Fibroblast of skin of scalp (primary cell): ENCODE data around the gene MYO1C.

ENCODE experiments used
- DNase-seq: peaks from one replicate; pipeline ENCODE4 v3.0.0-alpha.2; 2013

The MYO1C gene

DNA sequence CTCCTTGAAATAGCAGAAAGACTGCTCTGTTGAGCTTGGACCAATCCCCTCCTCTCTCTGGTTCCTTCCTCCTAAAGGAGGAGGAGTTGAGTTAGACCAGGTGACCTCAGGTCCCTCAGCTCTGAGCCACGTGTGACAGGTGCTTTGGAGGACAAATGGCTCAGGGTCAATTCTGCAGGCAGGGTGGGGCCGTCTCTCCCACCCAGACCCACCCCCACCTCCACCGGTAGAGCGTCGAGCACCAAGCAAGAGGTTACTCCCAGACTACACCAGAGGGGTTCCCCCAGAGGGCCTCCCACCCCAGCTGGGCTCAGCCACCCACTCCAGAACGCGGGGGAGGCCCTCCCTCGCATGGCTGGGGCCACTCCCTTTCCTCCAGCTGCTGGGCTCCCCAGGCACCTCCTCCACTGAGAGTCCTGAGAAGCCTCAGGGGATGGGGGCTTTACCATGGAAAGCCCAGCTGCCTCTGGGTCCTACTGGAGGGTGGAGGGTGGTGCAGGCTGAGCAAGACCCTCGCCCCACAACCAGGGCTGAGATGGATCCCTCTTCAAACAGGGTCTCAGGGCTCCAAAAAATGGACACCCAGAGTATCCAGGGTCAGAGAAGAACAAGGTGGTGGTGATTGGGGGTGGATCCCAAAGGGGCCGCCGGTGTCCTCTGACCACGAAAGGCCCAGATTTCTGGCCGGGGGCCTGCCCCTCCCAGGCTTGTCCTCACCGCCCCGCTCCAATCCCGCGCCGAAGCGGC, 7.6 kb downstream of the MYO1C start:
- peak; percentile 54 for DNase-seq

GRCh38 chr17:1484060-1484535, 8.4 kb downstream of the MYO1C start:
- no peak for DNase-seq

GRCh38 chr17:1482680-1483079, 9.8 kb downstream of the MYO1C start:
- DNase-seq: no peak

- DNase-seq: no peak
Observed at GRCh38 chr17:1481736-1482135, 10.8 kb downstream of the MYO1C start.

DNA sequence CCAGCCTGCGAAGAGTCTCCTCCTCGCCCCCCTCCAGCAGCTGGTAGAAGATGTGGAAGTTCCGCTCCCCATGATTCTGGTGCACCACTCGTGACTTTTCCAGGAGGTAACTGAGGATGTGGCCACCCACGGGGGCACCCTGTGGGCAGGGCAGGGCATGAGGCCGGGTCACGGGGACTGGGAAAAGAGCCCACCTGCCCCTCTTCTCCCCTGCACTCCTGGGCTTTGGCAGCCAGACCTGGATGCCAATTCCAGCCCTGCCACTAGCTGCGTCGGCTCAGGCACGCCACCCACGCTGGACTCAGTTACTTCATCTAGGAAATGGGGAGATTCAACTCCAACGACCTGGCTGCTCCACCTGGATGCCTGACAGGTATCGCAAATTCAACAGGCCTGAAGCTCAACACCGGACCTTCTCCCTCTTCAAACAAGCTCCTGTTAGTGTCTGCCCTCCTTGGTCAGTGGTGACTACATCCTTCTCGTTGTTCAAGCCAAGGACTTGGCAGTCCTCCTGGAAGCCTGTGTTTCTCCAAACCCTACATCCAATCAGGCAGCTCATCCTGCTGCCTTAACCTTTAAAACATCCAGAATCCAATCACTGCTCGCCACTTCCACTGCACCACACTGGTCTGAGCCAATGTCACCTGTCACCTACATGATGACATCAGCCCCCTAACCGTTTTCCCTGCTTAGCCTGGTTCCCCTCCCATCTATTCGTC, 11.6 kb downstream of the MYO1C start:
- no peak for DNase-seq

DNA sequence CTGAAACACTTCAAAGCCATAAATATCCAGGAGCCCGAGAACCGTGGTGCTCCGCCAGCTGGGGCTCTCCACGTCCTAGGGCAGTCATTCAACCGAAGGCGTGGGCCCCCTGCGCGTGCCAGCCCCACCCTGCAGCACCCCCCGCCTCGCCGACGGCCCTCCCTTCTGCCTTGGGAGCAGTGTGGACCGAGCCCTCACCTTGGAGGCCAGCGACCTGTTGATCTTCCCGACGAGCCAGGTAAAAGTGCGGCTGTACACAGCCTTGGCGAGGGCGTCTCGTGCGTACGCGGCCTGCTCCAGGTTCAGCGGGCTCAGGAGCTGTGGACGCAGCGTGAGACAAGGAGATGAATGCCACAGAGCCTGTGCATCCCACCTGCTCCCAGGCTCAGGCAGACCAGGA, 14.1 kb downstream of the MYO1C start:
- DNase-seq: no peak

GRCh38 chr17:1475321-1475854, 17.1 kb downstream of the MYO1C start:
- DNase-seq: no peak

- DNase-seq: no peak
Observed at GRCh38 chr17:1474402-1475189, 17.9 kb downstream of the MYO1C start.

DNA sequence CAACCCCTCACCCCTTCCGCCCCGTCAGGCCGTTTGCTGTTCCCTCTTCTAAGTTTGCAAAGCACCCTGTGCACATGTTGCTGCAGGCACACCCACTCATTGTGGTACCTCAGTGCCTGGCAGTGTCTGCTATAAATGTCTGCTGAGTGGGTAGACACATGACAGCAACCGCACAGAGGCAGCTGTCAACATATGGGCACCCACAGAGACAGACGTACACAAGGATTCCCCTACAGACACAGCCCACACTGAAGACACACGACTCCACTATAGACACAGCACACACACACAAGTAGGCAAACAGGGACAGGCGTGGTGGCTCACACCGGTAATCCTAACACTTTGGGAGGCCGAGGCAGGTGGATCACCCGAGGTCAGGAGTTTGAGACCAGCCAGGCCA, 18.6 kb downstream of the MYO1C start:
- DNase-seq: no peak

DNA sequence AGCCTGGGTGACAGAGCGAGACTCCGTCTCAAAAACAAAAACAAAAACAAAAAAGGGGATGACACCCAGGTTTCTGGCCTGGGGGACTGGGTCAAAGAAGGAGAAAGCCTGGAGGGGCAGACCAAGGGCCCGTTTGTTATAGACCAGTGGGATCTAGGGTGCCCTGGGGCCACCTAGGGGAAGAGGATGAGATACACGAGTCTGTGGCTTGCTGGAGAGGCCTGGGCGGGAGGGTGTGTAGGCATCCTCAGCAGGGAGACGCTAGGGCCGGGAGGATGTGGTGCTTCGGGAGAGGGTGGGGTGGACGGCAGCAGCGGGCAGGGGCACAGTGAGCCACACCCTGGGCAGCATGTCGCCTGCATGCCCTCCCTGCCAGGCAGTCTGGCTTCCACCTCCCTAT, 19.3 kb downstream of the MYO1C start:
- no peak for DNase-seq

- no peak for DNase-seq
Observed at GRCh38 chr17:1471911-1472821, 20.3 kb downstream of the MYO1C start.

DNA sequence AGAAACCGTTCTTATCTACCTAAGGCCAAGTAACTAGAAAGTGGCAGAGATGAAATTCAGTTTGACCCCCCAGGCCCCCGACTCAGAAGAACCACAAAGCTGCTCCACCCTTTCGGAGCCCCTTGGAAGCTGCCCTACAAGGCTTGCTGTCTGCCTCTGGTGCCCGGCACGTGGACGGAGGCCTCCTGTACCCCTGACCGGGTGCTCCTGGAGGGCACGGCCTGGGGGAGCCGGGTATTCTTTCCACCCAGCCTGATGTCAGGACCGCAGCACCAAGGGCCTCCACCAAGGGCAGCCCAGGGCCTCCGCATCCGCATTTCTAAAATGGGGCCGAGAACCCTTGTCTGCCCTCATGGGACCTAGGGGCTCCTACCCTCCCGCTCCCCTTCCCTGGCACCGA, 21.0 kb downstream of the MYO1C start:
- DNase-seq: no peak

DNA sequence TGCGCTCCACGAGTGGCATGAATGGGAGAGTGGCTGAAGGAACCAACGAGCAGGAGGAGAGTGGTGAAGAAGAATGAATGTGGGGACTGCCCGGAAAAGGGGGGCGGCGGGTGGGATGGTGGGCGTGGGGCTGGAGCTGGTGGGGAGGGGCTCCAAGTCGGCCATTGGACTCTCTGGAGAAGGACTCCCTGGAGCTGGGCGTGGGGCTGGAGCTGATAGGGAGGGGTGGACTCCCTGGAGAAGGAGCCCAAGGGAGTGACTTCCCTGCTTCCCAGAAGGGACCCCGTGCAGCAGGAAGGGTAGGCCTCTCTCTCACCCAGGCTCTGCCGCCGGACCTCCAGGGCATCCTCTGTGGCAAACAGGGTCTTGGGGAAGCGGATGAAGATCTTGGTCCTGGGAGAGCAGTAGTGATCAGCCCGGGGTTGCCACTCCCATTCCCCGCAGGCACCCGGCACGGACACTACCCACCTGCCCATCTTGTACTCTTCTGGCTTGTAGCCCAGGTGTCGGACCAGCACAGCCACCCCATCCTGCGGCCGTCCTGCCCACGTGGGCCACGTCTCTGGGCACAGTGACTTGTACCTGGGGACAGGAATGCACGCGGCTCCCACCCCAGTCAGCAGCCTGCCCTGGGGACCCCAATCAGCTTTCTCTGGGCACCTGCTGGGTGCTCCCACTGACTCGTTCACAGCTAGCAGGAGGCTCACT, 21.6 kb downstream of the MYO1C start:
- DNase-seq: no peak

DNA sequence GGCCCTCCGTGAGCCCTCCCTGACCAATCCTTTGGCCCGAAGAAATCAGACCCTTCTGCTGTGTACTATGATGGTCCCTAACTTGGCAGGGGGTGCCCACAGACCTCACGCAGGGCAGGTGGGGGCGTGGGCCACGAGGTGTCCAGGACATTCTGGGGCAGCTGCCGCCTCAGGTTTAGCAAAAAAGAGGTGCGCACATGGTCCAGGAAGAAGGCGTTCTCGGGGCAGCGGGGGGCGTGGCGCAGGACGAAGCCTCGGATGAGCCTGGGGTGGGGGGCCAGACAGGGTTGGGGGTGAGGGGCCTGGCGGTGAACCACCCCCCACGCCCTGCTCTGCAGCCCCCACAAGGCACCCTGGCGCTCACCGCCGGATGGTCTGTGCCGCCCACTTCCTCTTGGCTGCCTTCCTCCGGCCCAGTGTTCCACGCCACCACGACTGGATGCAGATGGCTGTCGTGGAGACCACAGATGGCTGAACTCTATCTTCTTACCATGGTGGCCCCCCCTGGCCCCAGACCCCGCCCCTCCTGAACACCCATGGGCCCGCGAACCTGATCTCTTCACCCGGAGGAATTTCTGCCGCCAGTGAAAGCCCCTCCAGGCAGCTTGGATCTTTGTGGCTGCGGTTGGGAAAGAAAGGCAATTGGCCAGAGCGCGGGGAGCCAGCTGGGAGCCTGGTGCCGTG, 22.3 kb downstream of the MYO1C start:
- DNase-seq: no peak

DNA sequence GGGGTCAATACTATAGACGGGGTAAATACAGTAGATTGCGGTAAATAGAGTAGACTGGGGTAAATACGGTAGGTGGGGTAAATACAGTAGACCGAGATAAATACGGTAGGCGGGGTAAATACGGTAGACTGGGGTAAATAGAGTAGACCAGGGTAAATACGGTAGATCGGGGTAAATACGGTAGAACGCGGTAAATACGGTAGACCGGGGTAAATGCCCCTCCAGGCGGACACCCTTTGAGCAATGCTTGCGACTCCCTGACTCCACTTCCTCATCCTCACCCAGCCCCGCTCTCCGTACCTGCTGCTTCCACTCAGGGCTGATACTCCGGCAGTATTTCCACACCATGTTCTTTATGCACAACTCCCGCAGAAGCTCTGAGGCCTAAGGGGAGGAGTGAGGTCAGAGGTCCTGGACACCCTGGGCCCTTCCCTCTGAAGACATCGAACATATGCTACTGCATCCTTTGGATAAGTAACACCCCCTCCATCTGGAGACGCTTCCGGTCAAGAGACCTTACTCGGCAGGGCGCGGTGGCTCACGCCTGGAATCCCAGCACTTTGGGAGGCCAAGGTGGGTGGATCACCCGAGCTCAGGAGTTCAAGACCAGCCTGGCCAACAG, 23.1 kb downstream of the MYO1C start:
- peak; percentile 65 for DNase-seq

- DNase-seq: no peak
Observed at GRCh38 chr17:1467898-1468492, 24.5 kb downstream of the MYO1C start.

DNA sequence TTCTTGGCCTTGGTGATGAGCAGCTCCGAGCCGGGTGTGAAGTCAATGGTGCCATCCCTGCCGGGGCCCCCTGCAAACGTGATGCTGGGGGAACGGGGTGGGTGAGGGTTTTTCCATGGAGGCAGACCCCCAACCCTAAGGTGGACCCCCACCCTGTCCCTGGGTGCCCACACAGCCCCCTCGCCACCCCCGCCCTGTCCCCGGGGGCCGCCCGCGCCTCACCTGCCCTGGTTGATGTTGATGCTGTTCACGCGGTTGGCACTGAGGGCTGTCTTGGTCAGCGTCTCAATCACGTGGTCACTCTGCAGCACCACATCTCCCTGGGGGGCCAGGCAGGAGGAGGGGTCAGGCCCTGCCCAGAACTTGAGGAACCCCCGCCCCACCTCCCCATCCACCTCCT, 25.2 kb downstream of the MYO1C start:
- DNase-seq: no peak

DNA sequence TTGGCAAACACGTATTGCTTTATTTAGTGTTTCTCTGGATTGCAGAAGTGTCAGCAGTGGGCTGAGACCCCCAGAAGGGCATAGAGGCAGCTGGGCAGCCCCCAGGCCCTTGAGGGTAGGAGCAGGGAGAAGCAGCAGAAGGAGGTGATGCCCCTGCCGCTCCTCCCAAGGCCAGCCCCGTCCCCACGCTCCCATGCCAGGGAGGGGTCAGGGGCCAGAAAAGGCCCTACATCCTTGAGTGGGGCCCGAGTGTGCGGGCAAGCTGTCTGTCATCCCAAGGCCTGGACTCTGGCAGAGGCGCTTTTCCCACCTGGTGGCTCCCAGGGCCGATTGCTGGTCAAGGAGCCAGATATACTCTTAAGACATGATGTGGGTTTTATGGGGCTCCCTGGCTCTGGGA, 28.3 kb downstream of the MYO1C start:
- no peak for DNase-seq

- DNase-seq: no peak
Observed at GRCh38 chr17:1462164-1463112, 30.0 kb downstream of the MYO1C start.
